DOHH2 (cell line): ENCODE measurements around the gene SERINC1.

ENCODE experiments used
- H3F3A ChIP-seq: fragments of 200-600 bp; sonication (generic), shearing (Covaris generic); 2 replicates; pipeline ENCODE4 v1.6.0; 2016; ENCODE audit warnings: antibody characterized with exemption, mild to moderate bottlenecking; ENCODE audit not compliant: control insufficient read depth, insufficient read depth
- H3K27ac ChIP-seq: fragments of 200-600 bp; sonication (generic); 2 replicates; pipeline ENCODE4 v1.5.1; 2014; ENCODE audit warnings: low read depth, mild to moderate bottlenecking, low read length, moderate library complexity
- H3K27me3 ChIP-seq: fragments of 200-600 bp; sonication (generic); 2 replicates; pipeline ENCODE4 v1.6.1; 2014; ENCODE audit warnings: mild to moderate bottlenecking, low read length, mixed read lengths; ENCODE audit not compliant: control insufficient read depth
- H3K36me3 ChIP-seq: fragments of 200-600 bp; sonication (generic); 2 replicates; pipeline ENCODE4 v1.6.1; 2014; ENCODE audit warnings: mild to moderate bottlenecking, low read length, moderate library complexity, mixed read lengths; ENCODE audit not compliant: control insufficient read depth
- H3K4me1 ChIP-seq: fragments of 200-600 bp; sonication (generic); 2 replicates; pipeline ENCODE4 v1.6.1; 2014; ENCODE audit warnings: mild to moderate bottlenecking, low read length, mixed read lengths; ENCODE audit not compliant: control insufficient read depth
- H3K4me2 ChIP-seq: fragments of 200-600 bp; sonication (generic); 2 replicates; pipeline ENCODE4 v1.6.0; 2014; ENCODE audit warnings: mild to moderate bottlenecking, low read length, moderate library complexity
- H3K4me3 ChIP-seq: fragments of 200-600 bp; sonication (generic); 2 replicates; pipeline ENCODE4 v1.5.1; 2014; ENCODE audit warnings: mild to moderate bottlenecking, low read length, mixed read lengths
- H3K79me2 ChIP-seq: fragments of 200-600 bp; sonication (generic); 2 replicates; pipeline ENCODE4 v1.6.1; 2014; ENCODE audit warnings: mild to moderate bottlenecking, low read length, mixed read lengths; ENCODE audit not compliant: control insufficient read depth
- H3K9me2 ChIP-seq: fragments of 200-600 bp; sonication (generic); replicated peaks from 2 replicates; pipeline ENCODE4 v1.6.1; 2014; ENCODE audit warnings: mild to moderate bottlenecking, low read length, mixed read lengths; ENCODE audit not compliant: control insufficient read depth
- H3K9me3 ChIP-seq: fragments of 200-600 bp; sonication (generic); 2 replicates; pipeline ENCODE4 v1.6.1; 2014; ENCODE audit warnings: antibody characterized with exemption, low read length, mixed read lengths; ENCODE audit not compliant: control insufficient read depth, insufficient read depth
- H4K20me1 ChIP-seq: fragments of 200-600 bp; sonication (generic); 2 replicates; pipeline ENCODE4 v1.6.0; 2014; ENCODE audit warnings: low read depth, mild to moderate bottlenecking, antibody characterized with exemption, low read length, moderate library complexity; ENCODE audit not compliant: control insufficient read depth, insufficient read depth
- EZH2phosphoT487 ChIP-seq: fragments of 200-600 bp; sonication (generic); IDR thresholded peaks from 2 replicates; pipeline ENCODE4 v1.6.1; 2017; ENCODE audit warnings: borderline replicate concordance, mild to moderate bottlenecking, antibody characterized with exemption, low read length, moderate library complexity, mixed read lengths
- TF ChIP-seq, protein P1 (sequence below): fragments of 200-600 bp; sonication (generic); IDR thresholded peaks from one replicate; pipeline ENCODE4 v1.5.1; 2014; ENCODE audit warnings: antibody characterized with exemption, mild to moderate bottlenecking, low read depth, low read length; ENCODE audit not compliant: poor library complexity, severe bottlenecking

SERINC1 gene

DNA sequence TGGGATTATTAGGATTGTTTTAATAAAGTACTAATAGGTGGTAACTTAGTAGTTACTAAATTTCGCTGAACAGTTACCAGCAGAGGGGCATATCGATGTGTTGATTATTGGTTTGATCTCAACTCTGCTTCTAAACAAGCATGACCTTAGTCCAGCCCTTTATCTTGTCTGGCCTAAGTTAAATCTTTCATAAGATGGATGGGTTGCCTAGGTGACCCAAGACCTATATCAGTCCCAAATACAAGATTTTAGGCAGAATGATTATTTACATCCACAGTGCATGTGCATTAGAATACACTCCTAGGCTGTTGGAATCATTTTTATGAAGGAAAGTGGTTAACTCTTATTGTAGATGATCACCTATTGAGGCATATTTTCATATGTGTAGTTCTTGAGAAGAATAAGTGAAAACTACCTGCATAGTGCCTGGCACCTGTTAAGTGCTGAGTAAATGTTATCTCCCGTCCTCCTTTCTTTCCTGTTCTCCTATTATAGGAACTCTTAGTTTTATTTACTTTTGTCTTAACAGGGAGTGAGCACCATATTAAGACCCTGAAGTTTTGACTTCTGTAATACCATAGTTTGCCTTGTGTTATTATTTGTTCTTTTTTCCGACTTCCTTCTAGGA, 71.0 kb downstream of the SERINC1 start:
- TF ChIP-seq EZH2phosphoT487: no peak
- TF ChIP-seq, protein P1, sequence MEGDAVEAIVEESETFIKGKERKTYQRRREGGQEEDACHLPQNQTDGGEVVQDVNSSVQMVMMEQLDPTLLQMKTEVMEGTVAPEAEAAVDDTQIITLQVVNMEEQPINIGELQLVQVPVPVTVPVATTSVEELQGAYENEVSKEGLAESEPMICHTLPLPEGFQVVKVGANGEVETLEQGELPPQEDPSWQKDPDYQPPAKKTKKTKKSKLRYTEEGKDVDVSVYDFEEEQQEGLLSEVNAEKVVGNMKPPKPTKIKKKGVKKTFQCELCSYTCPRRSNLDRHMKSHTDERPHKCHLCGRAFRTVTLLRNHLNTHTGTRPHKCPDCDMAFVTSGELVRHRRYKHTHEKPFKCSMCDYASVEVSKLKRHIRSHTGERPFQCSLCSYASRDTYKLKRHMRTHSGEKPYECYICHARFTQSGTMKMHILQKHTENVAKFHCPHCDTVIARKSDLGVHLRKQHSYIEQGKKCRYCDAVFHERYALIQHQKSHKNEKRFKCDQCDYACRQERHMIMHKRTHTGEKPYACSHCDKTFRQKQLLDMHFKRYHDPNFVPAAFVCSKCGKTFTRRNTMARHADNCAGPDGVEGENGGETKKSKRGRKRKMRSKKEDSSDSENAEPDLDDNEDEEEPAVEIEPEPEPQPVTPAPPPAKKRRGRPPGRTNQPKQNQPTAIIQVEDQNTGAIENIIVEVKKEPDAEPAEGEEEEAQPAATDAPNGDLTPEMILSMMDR: no peak
- Histone ChIP-seq H3K36me3 (peaks cover 40% of the 10 kb centered on the region), H3F3A (no peaks in the 10 kb centered on the region), H3K4me1 (peaks cover 26% of the 10 kb centered on the region), H3K27me3 (no peaks in the 10 kb centered on the region), H4K20me1 (peaks cover 15% of the 10 kb centered on the region), H3K79me2 (peaks cover 61% of the 10 kb centered on the region), H3K9me3 (no peaks in the 10 kb centered on the region), H3K27ac (no peak overlapping the region), H3K4me2 (peak overlapping the region; percentile 99), H3K9me2 (no peaks in the 10 kb centered on the region), H3K4me3 (peak overlapping the region; percentile 98)

DNA sequence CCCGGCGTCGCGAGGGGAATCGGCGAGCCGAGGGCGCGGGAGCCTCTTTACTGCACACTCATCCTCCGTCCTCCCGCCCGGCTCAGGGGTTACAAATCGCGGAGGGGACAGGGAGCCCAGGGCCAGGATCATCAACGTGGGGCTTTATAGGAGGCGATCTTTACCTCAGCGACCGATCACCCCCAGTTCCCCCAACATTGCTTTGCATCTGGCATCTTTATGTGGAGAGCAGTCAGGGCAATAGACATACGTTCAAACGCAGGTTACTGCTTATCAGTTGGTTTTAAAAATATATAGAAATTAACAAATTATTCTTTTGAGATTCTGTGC, 71.5 kb downstream of the SERINC1 start:
- no peaks in the 10 kb centered on the region for H3K9me2 ChIP-seq
- H3K79me2 ChIP-seq: peaks cover 56% of the 10 kb centered on the region
- TF ChIP-seq, protein P1: no peak
- TF ChIP-seq EZH2phosphoT487: no peak
- H3K4me2 ChIP-seq: peak overlapping the region; percentile 99
- H3K9me3 ChIP-seq: no peaks in the 10 kb centered on the region
- H3K4me3 ChIP-seq: peak overlapping the region; percentile 98
- peaks cover 26% of the 10 kb centered on the region for H3K4me1 ChIP-seq
- H4K20me1 ChIP-seq: peaks cover 15% of the 10 kb centered on the region
- no peaks in the 10 kb centered on the region for H3F3A ChIP-seq
- H3K27ac ChIP-seq: peak overlapping the region; percentile 51
- peaks cover 37% of the 10 kb centered on the region for H3K36me3 ChIP-seq
- H3K27me3 ChIP-seq: no peaks in the 10 kb centered on the region

DNA sequence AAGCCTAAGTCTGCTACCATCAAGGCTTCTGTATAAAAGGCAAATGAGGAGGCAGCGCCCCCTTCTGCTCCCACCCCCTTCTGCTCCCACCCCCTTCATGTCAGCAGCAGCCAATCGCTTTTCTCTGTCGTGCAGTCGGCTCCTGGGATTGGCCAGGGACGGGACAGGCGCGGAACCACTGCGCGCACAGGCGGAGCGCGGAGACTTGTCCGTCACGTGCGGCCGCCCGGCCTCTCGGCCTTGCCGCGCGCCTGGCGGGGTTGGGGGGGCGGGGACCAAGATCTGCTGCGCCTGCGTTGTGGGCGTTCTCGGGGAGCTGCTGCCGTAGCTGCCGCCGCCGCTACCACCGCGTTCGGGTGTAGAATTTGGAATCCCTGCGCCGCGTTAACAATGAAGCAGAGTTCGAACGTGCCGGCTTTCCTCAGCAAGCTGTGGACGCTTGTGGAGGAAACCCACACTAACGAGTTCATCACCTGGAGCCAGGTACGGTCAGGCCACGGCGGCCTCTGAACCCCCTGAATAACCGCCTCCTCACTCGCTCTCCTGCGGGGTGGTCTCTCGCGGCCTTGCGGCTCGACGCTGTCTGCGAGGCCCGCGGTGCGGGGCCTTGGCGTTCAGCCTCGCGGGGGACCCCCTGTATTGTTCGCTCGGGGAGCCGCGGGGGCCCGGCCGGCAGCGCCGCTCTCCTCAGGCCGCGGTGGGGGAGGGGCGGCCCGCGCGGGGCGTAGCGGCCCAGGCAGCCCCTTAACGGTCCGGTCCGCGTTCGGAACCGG, 72.1 kb downstream of the SERINC1 start, which contains the start of gene HSF2:
Gene HSF2, plus strand, starts transcription at position 305 of the 773 bp plus-strand sequence. Its CDS starts 86 bp downstream, at position 391.
- Histone ChIP-seq H3K79me2 (peaks cover 50% of the 10 kb centered on the region), H3K4me3 (peak within 1 kb of the TSS; percentile 98), H3K9me3 (no peaks in the 10 kb centered on the region), H3K27me3 (no peaks in the 10 kb centered on the region), H4K20me1 (peaks cover 15% of the 10 kb centered on the region), H3K4me2 (peak within 1 kb of the TSS; percentile 99), H3K4me1 (peaks cover 26% of the 10 kb centered on the region), H3K9me2 (no peaks in the 10 kb centered on the region), H3K27ac (peak within 1 kb of the TSS; percentile 51), H3F3A (no peaks in the 10 kb centered on the region), H3K36me3 (peaks cover 34% of the 10 kb centered on the region)
- TF ChIP-seq, protein P1: no peak
- no peak for TF ChIP-seq EZH2phosphoT487
